Endothelial cell of umbilical vein (primary cell): ENCODE results near the gene RAB40C. TPM values are rescaled to one million over a fixed set of nuclear protein-coding genes. Genes with fewer than 3 reads are reported as not detected.

ENCODE experiments used
- BruUV-seq: library from RNA; stranded (reverse); fragments of 400-500 nt; replicated peaks from 2 replicates; lab custom pipeline; 2021; lab: Mats Ljungman, UMichigan
- CTCF ChIA-PET: fragments of 300-600, 350-600 bp; sonication (Branson Sonifier 250); formaldehyde crosslinking; loops from one replicate; lab custom pipeline; 2021; ENCODE audit warnings: antibody characterized with exemption, inconsistent platforms; lab: Charles Lee
- POLR2A ChIA-PET: fragments of 300-600, 350-600 bp; sonication (Branson Sonifier 250); formaldehyde crosslinking; loops from one replicate; lab custom pipeline; 2021; ENCODE audit warnings: antibody characterized with exemption, inconsistent platforms; lab: Charles Lee
- DNase-seq: peaks from one replicate; pipeline ENCODE4 v3.0.0-alpha.2; 2011; ENCODE audit warnings: low read depth, low spot score
- FAIRE-seq: peaks from 2 replicates; lab custom pipeline; 2011; peaks lifted over from hg19 to GRCh38; lab: Jason Lieb, UNC
- H2AFZ ChIP-seq: 2 replicates; pipeline ENCODE4 v1.6.0; 2012; ENCODE audit warnings: low read depth, low read length, control low read depth, inconsistent platforms
- H3K27ac ChIP-seq: 2 replicates; pipeline ENCODE4 v1.5.1; 2011; ENCODE audit warnings: low read depth, mild to moderate bottlenecking, control low read depth, low read length, moderate library complexity; ENCODE audit not compliant: insufficient read depth
- H3K27me3 ChIP-seq, 2 experiments: 2 replicates each; pipeline versions ENCODE4 v1.6.0 to v1.6.1; 2011; ENCODE audit warnings: low read length in 2 of 2, mixed read lengths in 1 of 2; ENCODE audit not compliant: control insufficient read depth in 2 of 2, insufficient read depth in 2 of 2
- H3K36me3 ChIP-seq, 2 experiments: 2 replicates in 1 of 2; 3 replicates in 1 of 2; pipeline ENCODE4 v1.5.1; 2011; ENCODE audit warnings: low read length in 2 of 2, mild to moderate bottlenecking in 1 of 2, moderate library complexity in 1 of 2; ENCODE audit not compliant: control insufficient read depth in 2 of 2, insufficient read depth in 2 of 2; ENCODE audit errors: extremely low read depth in 1 of 2
- H3K4me1 ChIP-seq: 3 replicates; pipeline ENCODE4 v1.5.1; 2011; ENCODE audit warnings: mild to moderate bottlenecking, low read length; ENCODE audit not compliant: control insufficient read depth, insufficient read depth; ENCODE audit errors: extremely low read depth
- H3K4me2 ChIP-seq: 2 replicates; pipeline ENCODE4 v1.6.1; 2011; ENCODE audit warnings: low read length, control low read depth, mixed read lengths; ENCODE audit not compliant: insufficient read depth
- H3K4me3 ChIP-seq, 3 experiments: fragments of 200-600 bp in 1 of 3; sonication (generic), shearing (Covaris generic) in 1 of 3; replicated peaks in 1 of 3; 2 replicates each; pipeline ENCODE4 v1.5.1; 2011 to 2016; ENCODE audit warnings: control low read depth in 3 of 3, low read length in 3 of 3, mild to moderate bottlenecking in 2 of 3, inconsistent platforms in 1 of 3, low read depth in 1 of 3, moderate library complexity in 1 of 3; ENCODE audit not compliant: insufficient read depth in 1 of 3
- H3K79me2 ChIP-seq: 2 replicates; pipeline ENCODE4 v1.6.0; 2012; ENCODE audit warnings: low read length, inconsistent platforms; ENCODE audit not compliant: control insufficient read depth, insufficient read depth
- H3K9ac ChIP-seq: replicated peaks from 2 replicates; pipeline ENCODE3; 2011; ENCODE audit warnings: low read length, control low read depth; ENCODE audit not compliant: insufficient read depth; ENCODE audit errors: extremely low read depth
- H3K9me1 ChIP-seq: replicated peaks from 3 replicates; pipeline ENCODE4 v1.6.0; 2011; ENCODE audit warnings: mild to moderate bottlenecking, low read length; ENCODE audit not compliant: control insufficient read depth, insufficient read depth; ENCODE audit errors: extremely low read depth
- H3K9me3 ChIP-seq: replicated peaks from 2 replicates; pipeline ENCODE4 v1.5.1; 2012; ENCODE audit warnings: low read length, inconsistent platforms; ENCODE audit not compliant: control insufficient read depth, insufficient read depth
- H4K20me1 ChIP-seq: replicated peaks from 2 replicates; pipeline ENCODE3; 2011; ENCODE audit warnings: mild to moderate bottlenecking, low read length; ENCODE audit not compliant: control insufficient read depth, insufficient read depth; ENCODE audit errors: extremely low read depth
- CTCF ChIP-seq, 2 donors: IDR thresholded peaks; 1 replicate in 1 of 2; 2 replicates in 1 of 2; pipeline ENCODE4 v1.5.1; 2011; ENCODE audit warnings: low read length in 2 of 2, mild to moderate bottlenecking in 2 of 2, moderate library complexity in 2 of 2, control low read depth in 1 of 2, inconsistent platforms in 1 of 2, low read depth in 1 of 2; ENCODE audit not compliant: insufficient read depth in 1 of 2; ENCODE audit errors: extremely low read depth in 1 of 2
- EZH2 ChIP-seq: IDR thresholded peaks from 2 replicates; pipeline ENCODE4 v1.6.1; 2012; ENCODE audit warnings: borderline replicate concordance, low read depth, mild to moderate bottlenecking, moderate library complexity, low read length, inconsistent platforms; ENCODE audit not compliant: severe bottlenecking
- FOS ChIP-seq: IDR thresholded peaks from 2 replicates; pipeline ENCODE4 v1.6.1; 2011; ENCODE audit warnings: mild to moderate bottlenecking, low read length, moderate library complexity, borderline replicate concordance; ENCODE audit not compliant: insufficient read depth
- GATA2 ChIP-seq: IDR thresholded peaks from 2 replicates; pipeline ENCODE4 v1.7.0; 2011; ENCODE audit warnings: low read depth, mild to moderate bottlenecking, moderate library complexity, mixed read lengths, low read length; ENCODE audit not compliant: insufficient read length, insufficient read depth
- JUN ChIP-seq: IDR thresholded peaks from 2 replicates; pipeline ENCODE4 v1.6.1; 2011; ENCODE audit warnings: borderline replicate concordance, low read depth; ENCODE audit not compliant: insufficient read length, insufficient read depth
- MAX ChIP-seq: IDR thresholded peaks from 2 replicates; pipeline ENCODE4 v1.6.1; 2011; ENCODE audit not compliant: insufficient read depth, insufficient read length
- MYC ChIP-seq: IDR thresholded peaks from one replicate; pipeline ENCODE4 v1.6.1; 2011; ENCODE audit warnings: mild to moderate bottlenecking, low read depth, low read length
- POLR2A ChIP-seq: IDR thresholded peaks from 2 replicates; pipeline ENCODE4 v1.6.1; 2012; ENCODE audit warnings: low read depth, mild to moderate bottlenecking, control low read depth, low read length
- POLR2AphosphoS5 ChIP-seq: IDR thresholded peaks from 2 replicates; pipeline ENCODE4 v1.6.1; 2012; ENCODE audit warnings: low read depth, mild to moderate bottlenecking, control low read depth, low read length, moderate library complexity; ENCODE audit not compliant: insufficient read depth
- dilution Hi-C: fragments of 300-500 bp; cut with MboI; formaldehyde crosslinking; loops from one replicate; pipeline ENCODE4 v1.15.0; 2019; ENCODE audit warnings: low sequenced_read_pairs; ENCODE audit not compliant: extremely low pct_ligation_motif_present
- intact Hi-C: fragments of 100-400 bp; cut with micrococcal nuclease; formaldehyde crosslinking; loops from one replicate; pipeline ENCODE4 v1.10.0; 2022
- polyA plus RNA-seq, 4 experiments: library from polyadenylated mRNA; depleted of rRNA in 3 of 4; stranded (reverse) in 3 of 4; unstranded in 1 of 4; fragments of >200 nt; gene quantifications; 2 replicates each; pipeline versions ENCODE4 v1.2.1 to v1.2.3, GENCODE V29; 2011 to 2012; ENCODE audit warnings: missing spikeins in 1 of 4
- total RNA-seq: library from RNA; stranded (reverse); gene quantifications from 2 replicates; pipeline ENCODE4 v1.2.3, GENCODE V29; 2021

Gene RAB40C
- total and polyA plus RNA-seq, 2 donors (not counting 3 experiments of a cell fraction or from before 2014, with no cell fraction given), result 12.4 to 18.8 TPM

DNA sequence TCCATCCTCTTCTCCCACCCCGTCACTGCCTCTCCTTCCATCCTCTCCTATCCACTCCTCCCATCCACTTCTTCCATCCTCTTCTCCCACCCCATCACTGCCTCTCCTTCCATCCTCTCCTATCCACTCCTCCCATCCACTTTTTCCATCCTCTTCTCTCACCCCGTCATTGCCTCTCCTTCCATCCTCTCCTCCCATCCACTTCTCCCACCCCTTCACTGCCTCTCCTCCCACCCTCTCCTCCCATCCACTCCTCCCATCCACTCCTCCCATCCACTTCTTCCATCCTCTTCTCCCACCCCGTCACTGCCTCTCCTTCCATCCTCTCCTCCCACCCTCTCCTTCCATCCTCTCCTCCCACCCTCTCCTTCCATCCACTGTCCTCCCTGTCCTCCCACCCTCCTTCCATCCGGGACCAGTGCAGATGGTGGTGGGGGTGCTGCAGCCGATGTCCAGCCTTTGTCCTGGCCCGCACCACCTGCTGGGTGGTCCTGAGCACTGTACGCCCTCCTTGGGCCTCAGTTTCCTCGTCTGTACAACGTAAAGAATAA is 42.0 kb downstream of the RAB40C start:
- H4K20me1 ChIP-seq, result no peaks in the 10 kb centered on the region
- no peaks in the 10 kb centered on the region for H3K27me3 ChIP-seq
- BruUV-seq, result no TSS peak
- H3K9me1 ChIP-seq, result no peaks in the 10 kb centered on the region
- no peak overlapping the region for H3K4me2 ChIP-seq
- no peak overlapping the region for H3K27ac ChIP-seq
- peaks cover 8% of the 10 kb centered on the region for H3K79me2 ChIP-seq
- ChIA-PET POLR2A (no interaction called here), CTCF (no interaction called here)
- no peak overlapping the region for H2AFZ ChIP-seq
- FAIRE-seq, result no peak
- no peak overlapping the region for H3K9ac ChIP-seq
- H3K4me3 ChIP-seq, result no peak overlapping the region
- DNase-seq, result no peak
- H3K9me3 ChIP-seq, result no peaks in the 10 kb centered on the region
- H3K4me1 ChIP-seq, result peaks cover 4% of the 10 kb centered on the region
- peaks cover 0 to 3% of the 10 kb centered on the region in 2 experiments for H3K36me3 ChIP-seq
- TF ChIP-seq POLR2AphosphoS5 (no peak), FOS (no peak), MYC (no peak), POLR2A (no peak), EZH2 (no peak), MAX (no peak), JUN (no peak), GATA2 (no peak), CTCF (IDR thresholded peaks at IDR 0.05; ENCODE audit: extremely low read depth in 1 of 2, insufficient read depth in 1 of 2, low read depth in 1 of 2, low read length in 2 of 2) (no peak)
- intact Hi-C loops, result no loop called here
- dilution Hi-C loops, result no loop called here
